Epithelial cell of esophagus (primary cell): ENCODE results near the gene FBXW12.

Source experiments
- DNase-seq: peaks from one replicate; pipeline ENCODE4 v3.0.0; 2010; ENCODE audit warnings: low read depth
- H3K4me3 ChIP-seq: 2 replicates; pipeline ENCODE4 v1.5.1; 2011; ENCODE audit warnings: mild to moderate bottlenecking, low read length, control low read depth
- CTCF ChIP-seq: IDR thresholded peaks from 2 replicates; pipeline ENCODE4 v1.5.1; 2011; ENCODE audit warnings: low read depth, mild to moderate bottlenecking, low read length, control low read depth, inconsistent platforms; ENCODE audit not compliant: insufficient read depth; ENCODE audit errors: missing control alignments

Gene FBXW12

GRCh38 chr3:48436855-48437254 lies 64.8 kb downstream of the FBXW12 start:
- DNase-seq = no peak
- no peak for TF ChIP-seq CTCF
- H3K4me3 ChIP-seq = no peak overlapping the region

GRCh38 chr3:48437812-48438211 lies 65.8 kb downstream of the FBXW12 start:
- no peak for DNase-seq
- TF ChIP-seq CTCF = no peak
- no peak overlapping the region for H3K4me3 ChIP-seq

- peak within 1 kb of the TSS; percentile 98 for H3K4me3 ChIP-seq
- TF ChIP-seq CTCF = no peak
- peak; percentile 99 for DNase-seq
Observed at GRCh38 chr3:48439820-48440589, 68.0 kb downstream of the FBXW12 start, which contains the start of the genes CCDC51 and TMA7. Gene CCDC51 (minus strand): TSS chr3:48440119. CDS start chr3:48435128, 4,991 bp downstream. Gene TMA7 (plus strand): TSS chr3:48440257. CDS start chr3:48440297, 40 bp downstream.

GRCh38 chr3:48440590-48440958 lies 68.6 kb downstream of the FBXW12 start:
- DNase-seq = no peak
- peak overlapping the region; percentile 98 for H3K4me3 ChIP-seq
- TF ChIP-seq CTCF = no peak

- no peak for TF ChIP-seq CTCF
- peak overlapping the region; percentile 98 for H3K4me3 ChIP-seq
- no peak for DNase-seq
Observed at GRCh38 chr3:48441940-48442339, 69.9 kb downstream of the FBXW12 start.
